ENCODE measurements around the gene TNS3. TPM values are rescaled to one million over a fixed set of nuclear protein-coding genes. Genes with fewer than 3 reads are reported as not detected.
A peak's percentile ranks its signal among the peaks of the same experiment; 100 is the strongest.

Gene TNS3
- total RNA-seq, 1 donor from 2014 or later: 40.8 TPM

DNA sequence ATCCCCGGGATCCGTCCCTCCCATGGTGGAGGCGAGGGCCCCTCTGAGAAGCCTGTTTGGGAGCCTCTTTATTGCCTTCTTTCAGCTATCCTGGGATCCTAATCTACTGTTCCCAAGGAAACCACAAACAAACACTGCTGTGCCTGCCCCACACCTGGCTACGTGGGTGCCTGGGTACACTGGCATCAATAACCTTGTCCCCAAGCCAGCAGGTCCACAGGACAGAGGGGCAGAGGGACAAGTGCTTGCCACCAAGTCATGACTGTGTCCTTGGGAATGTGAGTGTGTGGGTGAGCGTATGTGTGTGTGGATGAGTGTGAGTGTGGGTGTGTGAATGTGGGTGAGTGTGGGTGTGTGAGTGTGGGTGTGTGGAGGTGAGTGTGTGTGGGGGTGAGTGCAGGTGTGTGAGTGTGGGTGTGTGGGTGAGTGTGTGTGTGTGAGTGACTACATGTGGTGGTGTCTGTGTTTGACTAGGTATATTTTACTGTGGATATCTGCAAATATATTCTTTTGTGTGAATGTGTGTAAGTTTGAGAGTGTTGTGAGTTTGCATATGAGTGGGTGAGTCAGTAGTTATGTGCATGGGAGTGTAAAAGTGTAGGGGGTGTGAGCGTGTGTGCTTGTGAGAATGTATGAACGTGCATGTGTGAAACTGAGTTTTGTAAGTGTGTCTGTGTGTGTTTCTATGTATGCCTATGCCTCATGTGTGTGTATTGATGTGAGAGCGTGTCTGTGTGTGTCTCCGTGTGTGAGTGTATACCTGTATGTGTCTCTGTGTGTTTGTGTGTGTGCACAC is 96.1 kb downstream of the TNS3 start:
- no peak for DNase-seq (ENCODE audit: low read depth)
- TF ChIP-seq, protein P1, sequence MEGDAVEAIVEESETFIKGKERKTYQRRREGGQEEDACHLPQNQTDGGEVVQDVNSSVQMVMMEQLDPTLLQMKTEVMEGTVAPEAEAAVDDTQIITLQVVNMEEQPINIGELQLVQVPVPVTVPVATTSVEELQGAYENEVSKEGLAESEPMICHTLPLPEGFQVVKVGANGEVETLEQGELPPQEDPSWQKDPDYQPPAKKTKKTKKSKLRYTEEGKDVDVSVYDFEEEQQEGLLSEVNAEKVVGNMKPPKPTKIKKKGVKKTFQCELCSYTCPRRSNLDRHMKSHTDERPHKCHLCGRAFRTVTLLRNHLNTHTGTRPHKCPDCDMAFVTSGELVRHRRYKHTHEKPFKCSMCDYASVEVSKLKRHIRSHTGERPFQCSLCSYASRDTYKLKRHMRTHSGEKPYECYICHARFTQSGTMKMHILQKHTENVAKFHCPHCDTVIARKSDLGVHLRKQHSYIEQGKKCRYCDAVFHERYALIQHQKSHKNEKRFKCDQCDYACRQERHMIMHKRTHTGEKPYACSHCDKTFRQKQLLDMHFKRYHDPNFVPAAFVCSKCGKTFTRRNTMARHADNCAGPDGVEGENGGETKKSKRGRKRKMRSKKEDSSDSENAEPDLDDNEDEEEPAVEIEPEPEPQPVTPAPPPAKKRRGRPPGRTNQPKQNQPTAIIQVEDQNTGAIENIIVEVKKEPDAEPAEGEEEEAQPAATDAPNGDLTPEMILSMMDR (conservative IDR thresholded peaks at IDR 0.05; ENCODE audit: low read depth, low read length): no peak
- no peak overlapping the region for H3K4me3 ChIP-seq (ENCODE audit: low read depth, low read length)

GRCh38 chr7:47484923-47485639 is 96.8 kb downstream of the TNS3 start:
- DNase-seq (ENCODE audit: low read depth): no peak
- TF ChIP-seq, protein P1 (conservative IDR thresholded peaks at IDR 0.05; ENCODE audit: low read depth, low read length): no peak
- H3K4me3 ChIP-seq (ENCODE audit: low read depth, low read length): no peak overlapping the region

DNA sequence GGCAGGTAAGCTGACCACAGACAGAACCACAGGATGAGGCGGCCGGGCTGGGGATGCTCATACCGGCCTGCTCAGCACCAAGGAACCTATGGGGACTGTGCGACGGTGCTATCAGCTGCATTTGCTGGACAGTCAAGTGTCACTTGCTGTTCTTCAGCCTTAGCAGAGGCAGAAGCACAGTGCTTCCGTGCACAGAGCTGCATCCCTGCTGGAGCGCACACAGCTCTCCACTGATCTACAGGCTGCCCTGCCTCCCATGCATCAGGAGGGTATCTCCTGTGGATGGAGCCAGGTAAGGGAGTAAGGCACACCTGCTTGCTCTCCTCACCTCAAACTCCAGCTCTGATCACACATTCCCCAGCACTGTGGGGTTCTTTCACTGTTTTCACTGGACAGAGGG is 97.5 kb downstream of the TNS3 start:
- TF ChIP-seq, protein P1 (conservative IDR thresholded peaks at IDR 0.05; ENCODE audit: low read depth, low read length): no peak
- H3K4me3 ChIP-seq (ENCODE audit: low read depth, low read length): no peak overlapping the region
- no peak for DNase-seq (ENCODE audit: low read depth)

GRCh38 chr7:47483604-47484273 is 98.2 kb downstream of the TNS3 start:
- TF ChIP-seq, protein P1 (conservative IDR thresholded peaks at IDR 0.05; ENCODE audit: low read depth, low read length): peak; percentile 27
- no peak overlapping the region for H3K4me3 ChIP-seq (ENCODE audit: low read depth, low read length)
- DNase-seq (ENCODE audit: low read depth): no peak

GRCh38 chr7:47482013-47482875 is 99.7 kb downstream of the TNS3 start:
- H3K4me3 ChIP-seq (ENCODE audit: low read depth, low read length): no peak overlapping the region
- TF ChIP-seq, protein P1 (conservative IDR thresholded peaks at IDR 0.05; ENCODE audit: low read depth, low read length): no peak
- DNase-seq (ENCODE audit: low read depth): peak; percentile 84

DNA sequence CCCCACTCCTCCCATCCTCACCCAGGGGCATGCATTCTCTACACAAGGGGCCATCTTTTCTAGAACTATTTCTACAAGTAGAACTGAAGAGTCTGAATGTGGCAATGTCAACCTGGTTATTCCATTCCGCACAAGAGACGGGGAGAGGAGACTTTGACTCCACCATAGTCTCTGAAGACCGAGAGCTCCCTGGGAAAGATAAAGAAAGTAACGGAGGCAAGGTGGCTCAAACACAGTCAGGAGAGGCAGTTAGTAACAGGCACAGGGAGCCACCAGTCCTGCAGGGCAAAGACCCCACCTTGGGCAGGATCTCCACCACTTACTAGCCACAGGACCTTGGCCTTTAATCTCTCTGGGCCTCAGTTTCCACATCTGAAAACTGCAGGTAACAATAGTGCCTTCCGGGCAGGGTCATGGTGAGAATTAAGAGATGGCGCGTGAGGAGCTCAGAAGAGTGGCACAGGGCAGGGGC is 100.3 kb downstream of the TNS3 start:
- TF ChIP-seq, protein P1 (conservative IDR thresholded peaks at IDR 0.05; ENCODE audit: low read depth, low read length): no peak
- H3K4me3 ChIP-seq (ENCODE audit: low read depth, low read length): no peak overlapping the region

More for the DNA sequence above, 100.3 kb downstream of the TNS3 start:
- no peak for DNase-seq (ENCODE audit: low read depth)
